IPS DF 4.7 (cell line): ENCODE measurements around the gene NRIP3.
"Not testable (repeated sequence)": the region's sequence is repeated elsewhere in the genome, so short reads cannot be mapped to it uniquely, and the experiment has no call there.

Source experiments
- DNase-seq: peaks from one replicate; pipeline ENCODE4 v3.0.0-alpha.2; 2013; ENCODE audit warnings: low spot score; ENCODE audit errors: extremely low read depth

NRIP3 gene

DNA sequence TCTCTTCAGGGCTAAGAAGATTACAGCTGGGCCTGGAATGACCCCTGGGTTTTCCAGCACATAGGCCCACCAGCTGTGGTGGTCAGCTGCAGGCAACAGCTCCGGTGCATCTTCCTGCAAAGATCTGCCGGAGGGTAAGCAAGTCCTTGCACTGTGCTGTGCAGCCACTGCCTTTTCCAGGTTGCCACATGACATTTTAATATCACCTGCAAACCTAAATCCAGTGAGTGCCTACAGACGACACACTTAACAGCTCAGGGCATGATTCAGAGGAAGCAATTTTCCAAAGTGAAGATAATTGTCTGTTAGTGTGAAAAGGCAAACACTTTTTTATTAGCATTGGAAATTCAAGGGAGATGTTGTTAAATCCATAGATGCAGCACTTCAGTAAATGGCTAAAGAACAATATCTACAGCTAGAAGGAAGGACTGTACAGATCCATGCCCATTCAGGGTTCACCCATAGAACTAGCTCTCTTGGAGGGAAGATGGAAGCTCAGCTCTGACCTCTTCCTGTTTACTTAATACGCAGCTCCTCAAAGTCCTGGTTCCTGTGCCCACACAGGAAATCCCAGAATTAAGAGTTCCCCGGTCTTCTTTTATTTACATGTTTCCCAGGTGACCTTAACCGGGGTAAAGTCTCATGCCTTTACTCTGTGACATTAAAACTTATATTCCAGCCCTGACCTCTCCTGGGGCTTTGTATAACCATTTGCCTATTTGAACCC, 13.3 kb upstream of the NRIP3 start:
- no peak for DNase-seq

DNA sequence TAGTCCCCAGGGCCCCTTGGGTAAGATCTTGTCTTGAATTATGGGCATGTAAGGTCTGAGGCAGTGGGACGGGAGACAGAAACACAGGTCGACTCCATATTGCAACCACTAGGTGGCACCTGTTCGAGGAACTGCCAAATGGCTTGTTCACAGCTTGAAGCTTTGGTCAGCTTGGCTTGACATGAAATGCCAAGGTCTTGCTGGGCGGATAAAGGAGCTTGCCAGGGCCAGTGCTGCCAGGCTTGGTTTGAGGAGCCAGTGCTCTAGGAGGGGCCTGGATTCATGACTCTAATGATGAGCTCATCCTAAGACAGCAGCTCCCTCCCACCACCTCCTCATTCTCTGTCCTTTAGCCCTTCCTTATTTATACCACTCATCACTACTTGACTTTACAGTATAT, 11.9 kb upstream of the NRIP3 start:
- DNase-seq = peak; percentile 76

DNA sequence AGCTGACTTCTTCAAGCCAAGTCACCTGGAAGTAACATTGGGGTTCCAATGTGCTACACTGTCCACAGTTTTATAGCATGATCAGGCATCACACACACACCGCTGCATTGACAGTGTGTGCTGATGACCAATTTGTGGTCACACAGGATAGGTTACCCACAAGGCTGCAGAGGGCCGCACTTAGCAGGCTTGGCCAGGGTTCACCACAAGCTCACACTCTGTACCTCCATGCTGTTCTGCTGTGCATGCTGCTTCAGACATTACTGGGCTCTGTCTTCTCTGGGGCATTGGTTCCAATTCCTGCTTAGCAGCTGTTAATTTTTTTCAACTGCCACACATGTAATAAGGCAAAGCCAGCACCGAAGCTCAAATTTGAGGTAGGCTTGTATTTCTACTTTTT, 11.0 kb upstream of the NRIP3 start:
- DNase-seq = no peak

DNA sequence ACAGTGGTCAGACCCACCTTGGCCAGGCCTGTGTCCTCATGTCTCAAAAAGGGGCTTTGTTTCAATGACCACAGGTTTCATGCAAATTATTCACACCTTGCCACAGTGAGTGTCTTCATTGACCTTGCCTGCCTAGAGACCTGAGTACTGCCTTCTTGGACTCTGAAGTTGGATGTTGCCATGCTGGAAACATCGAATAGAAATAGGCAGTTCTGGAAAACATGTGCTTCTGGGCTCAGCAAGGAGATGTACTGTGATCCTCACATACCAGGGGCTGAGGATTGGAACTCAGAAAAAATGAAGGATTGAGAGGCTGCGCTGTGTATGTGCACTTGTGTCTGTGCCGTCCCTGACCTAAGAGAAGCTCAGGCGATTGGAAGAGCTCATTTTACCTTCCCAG, 9.6 kb upstream of the NRIP3 start:
- DNase-seq = no peak

DNA sequence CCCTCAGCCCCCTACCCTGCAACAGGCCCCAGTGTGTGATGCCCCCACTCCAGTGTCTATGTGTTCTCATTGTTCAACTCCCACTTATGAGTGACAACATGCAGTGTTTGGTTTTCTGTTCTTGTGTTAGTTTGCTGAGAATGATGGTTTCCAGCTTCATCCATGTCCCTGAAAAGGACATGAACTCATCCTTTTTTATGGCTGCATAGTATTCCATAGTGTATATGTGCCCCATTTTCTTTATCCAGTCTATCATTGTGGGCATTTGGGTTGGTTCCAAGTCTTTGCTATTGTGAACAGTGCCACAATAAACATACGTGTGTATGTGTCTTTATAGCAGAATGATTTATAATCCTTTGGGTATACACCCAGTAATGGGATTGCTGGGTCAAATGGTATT, 5.7 kb upstream of the NRIP3 start:
- DNase-seq = not testable (repeated sequence)

DNA sequence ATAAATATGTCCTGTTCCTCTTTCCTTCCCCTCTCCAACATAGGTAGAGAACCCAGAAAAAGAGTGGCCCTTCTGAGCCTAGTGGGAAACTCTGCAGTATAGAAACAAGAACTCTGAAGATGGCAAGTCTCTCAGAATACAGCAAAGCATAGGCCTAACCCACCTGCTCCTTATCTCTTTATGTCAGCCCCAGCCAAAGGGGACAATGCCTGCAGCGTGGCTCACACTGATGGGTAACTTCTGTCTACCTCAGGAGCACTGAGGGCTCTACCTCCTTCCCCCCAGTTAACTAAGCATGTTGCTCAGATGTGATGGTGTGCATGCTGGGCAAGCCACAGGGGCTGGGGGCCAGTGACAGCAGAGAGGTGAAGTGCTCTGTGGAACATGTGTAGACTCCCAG, 4.9 kb upstream of the NRIP3 start:
- no peak for DNase-seq

DNA sequence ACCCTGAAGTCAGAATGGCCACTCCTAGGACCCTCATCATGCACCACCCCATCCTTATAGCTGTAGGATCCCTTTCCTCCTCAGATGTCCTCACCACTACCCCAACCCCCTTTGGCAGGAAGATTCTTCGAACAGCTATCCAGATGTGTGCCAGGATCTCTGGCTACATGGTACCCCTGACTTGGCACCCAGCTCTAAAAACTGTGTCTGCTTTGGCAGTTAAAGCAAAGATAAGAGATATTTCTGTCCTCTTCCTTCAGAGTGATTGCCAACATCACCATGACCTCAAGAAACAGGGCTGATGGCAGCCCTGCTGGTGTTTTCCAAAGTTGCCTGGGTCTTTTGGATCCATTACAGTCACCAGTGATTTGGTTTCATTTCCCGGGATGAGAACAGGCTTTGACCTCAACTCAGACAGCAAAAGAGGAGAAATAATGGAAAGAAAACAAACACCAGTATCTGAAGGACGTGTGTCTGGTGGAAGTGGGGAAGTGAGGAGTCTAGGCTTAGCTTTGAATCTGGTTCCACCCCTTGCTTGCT, 4.3 kb upstream of the NRIP3 start:
- DNase-seq = no peak

DNA sequence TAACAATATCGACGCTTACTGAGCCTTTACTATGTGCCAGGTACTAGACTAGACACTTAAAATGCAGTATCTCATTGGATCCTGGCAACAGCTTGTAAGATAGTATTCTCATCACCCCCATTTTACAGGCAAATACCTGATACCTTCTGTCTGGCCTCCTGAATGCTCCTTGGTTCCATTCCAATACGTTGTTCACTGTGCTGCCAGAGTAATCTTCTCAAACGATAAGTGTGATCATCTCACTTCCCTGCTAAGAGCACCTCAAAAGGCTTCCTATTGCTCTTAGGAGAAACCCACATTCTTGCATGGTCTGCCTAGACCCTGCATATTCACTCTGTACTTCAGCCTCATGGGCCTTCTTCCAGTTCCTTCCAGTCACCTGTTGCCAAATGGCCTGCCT, 1.3 kb upstream of the NRIP3 start:
- DNase-seq = no peak

DNA sequence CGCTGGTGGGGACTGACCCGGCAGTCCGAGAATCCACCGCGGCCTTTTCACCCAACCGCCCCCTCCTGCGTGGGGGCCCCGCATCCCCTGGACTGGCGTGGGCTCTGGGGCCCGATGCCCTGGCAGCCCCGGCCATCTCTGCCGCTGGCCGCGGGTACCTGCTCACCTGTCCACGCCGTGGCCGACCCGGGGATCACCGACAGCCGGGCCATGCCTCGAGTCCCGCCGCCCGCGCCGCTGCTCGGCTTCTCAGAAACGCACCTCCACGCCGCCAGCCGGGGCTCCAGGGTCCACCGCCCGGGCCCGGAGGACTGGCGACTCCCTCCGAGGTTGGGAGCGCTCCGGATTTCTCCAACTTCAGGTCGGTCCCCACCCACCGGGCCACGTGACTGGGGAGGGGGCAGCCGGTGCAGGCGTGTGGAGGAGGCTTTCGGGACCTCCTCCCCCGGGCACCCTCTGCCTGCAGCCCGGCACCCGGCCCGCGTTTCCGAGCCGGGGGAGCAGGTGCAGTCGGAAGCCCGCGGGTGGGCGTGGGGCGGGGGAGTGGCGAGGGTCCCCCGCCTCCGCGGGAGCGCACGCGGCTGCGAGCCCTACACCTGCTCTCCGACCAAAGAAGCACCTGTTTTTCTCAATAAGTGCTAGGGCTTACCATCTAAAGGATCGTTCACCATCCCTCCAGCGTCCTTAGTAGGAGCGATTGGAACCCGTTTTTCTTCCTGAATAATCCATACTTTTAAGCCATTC, 554 bp upstream of the NRIP3 start:
- no peak for DNase-seq

DNA sequence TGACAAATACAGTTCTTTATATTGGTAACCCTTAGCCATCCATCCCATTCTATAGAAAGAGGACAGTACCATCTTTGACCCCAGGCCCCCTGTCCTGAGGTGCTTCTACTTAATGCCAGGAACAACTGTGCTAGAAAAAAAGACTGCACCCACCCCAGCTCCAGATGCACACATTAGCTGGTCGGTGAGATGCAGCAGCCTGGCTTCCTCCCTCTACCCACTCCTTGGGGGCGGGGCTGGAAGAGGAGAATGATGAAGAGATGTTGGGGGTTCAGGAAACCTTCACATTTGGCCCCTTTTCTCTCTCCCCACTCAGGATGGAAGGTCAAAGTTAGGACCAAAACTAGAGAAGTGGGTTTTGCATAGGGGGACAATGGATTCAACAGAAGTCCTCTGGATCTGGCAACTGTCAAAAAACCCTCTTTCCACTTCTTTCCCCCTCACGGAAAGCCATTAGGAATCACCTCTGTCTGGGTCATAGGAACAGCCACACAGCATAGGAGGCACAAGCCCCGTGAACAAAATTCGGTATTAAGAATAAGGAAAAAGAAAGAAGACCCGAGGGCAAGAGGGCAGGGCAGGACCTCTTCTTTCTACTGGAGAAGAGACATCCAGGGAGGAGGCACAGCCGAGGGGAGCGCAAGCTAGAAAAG, 755 bp downstream of the NRIP3 start:
- DNase-seq = no peak

DNA sequence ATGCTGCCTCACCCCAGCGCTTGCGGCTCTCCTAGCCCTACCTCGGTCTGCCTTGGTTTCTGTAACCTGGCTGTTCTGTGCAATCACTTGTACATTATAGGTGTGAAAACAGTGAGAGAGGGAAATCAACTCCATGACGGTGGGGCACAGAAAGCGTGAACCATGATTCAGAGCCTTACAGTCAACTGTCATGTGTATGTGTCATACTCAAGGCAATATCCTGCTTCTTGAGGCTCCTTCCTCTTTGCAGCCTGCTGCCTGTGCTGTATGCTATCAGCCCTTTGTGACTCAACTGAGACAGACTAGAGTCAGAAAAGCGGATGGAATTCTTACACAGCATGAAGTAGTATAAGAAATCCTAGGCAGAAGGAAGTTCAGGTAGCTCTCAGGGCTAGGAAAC, 2.1 kb downstream of the NRIP3 start:
- no peak for DNase-seq

DNA sequence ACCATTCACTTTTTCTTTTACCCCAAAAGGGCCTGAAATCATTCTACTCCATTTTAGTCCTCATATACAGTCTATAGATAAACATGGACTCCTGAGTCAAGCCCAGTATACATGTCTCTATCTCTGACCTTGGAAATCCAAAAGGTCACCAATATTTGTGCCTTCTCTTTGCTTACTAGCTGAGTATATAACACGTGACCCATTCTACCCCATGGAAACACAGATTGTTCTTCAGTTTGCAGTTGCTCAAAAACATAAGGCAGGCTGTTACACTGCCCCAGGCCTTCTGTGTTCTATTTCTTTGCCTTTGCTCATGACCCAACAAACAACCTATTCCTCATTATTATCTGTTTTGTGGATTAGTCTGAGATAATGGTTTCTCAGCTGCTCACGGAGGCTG, 5.8 kb downstream of the NRIP3 start:
- no peak for DNase-seq

DNA sequence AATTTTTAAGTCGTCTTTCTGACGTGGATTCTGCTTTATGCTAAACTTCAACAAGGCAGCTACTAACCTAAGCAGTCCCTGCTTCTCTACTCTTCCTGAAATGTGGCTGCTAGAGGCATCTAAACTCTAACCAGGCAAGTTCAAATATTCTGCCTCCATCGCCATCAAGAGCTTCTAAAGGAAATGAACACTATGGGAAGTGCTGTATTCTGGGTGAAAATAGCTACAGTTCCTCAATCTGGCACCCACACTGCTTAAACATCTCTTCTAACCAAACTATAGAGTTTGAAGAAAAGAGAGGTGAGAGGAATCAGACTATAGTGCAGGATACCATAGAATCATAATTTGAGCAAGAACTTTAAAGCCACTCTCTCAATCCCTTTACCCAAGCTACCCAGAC, 6.3 kb downstream of the NRIP3 start:
- no peak for DNase-seq

DNA sequence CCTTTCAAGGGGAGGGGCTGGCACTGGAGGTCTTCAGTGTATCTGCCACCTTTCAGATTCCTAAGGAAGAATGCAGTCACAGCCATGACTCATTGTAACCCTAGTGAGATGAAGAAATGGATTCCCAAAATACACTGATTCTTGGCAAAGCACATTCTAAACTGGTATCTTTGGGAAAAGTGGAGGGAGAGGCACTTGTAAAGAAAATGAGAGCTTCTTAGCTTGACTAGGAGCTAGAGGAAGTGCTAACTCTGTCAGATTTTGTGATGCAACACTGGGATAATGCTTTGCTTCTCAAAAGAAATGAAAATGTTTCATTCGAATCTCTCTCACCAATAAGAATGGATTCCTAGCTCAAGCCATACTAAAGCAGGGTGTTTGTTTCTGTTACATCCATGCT, 14.3 kb downstream of the NRIP3 start:
- DNase-seq = no peak

DNA sequence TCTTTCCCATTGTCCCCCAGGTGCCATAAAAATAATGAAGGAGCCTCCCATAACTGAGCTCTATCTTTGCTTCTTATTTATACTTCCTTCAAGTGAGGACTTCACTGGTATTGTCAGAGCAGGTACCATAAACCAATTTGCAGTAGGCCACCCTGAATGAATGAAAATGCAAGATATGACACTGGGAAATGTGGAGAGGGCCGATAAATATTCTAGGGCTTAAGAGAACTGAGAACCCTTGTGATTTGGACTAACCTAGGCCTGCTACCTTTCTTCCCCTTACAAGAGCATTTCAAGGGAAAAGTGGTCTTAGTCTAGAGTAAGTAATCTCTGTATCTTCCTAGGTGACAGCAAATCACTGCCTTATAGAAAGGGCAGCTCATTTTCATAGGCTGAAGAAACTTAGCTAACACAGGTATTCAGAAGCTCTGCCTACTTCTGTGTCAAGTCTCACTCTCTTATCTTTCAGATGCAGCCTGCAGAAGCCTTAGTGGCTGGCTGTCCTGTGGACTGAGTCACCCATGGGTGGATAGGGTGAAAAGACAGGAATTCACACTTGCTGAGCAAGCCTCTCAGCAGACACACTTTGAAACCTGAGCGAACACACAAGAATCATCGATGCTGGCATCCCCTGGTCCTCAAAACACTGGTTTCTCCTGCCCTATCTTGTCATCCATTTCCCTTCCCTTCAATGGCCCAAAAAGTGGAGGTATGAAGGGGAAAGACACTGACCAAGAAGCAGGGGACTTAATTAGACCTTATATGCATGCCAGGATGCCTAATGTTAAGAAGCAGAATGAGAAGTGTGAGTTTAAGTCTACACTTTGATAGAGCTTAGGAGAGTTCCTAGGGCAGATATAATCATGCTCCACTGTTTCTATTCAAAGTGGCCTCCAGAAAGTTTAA, 15.2 kb downstream of the NRIP3 start:
- DNase-seq = no peak

DNA sequence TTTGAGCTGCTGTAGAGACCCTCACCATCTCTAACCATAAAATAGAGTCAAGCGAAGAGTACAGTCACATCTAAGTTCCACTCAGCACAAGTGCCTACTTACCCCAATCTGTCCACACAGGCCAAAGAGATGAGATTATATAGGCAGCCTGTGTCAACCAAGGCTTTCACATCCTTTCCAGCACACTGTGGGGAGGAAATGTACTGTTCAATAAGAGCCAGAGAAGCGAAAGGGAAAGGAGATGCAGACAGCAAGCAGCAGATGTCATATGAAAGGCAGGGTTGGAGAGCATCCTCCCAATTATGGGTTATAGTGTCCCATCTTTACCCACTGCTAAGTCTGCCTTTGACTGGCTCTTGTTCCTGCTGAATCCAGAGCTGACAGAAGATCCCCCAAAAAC, 16.4 kb downstream of the NRIP3 start:
- no peak for DNase-seq

DNA sequence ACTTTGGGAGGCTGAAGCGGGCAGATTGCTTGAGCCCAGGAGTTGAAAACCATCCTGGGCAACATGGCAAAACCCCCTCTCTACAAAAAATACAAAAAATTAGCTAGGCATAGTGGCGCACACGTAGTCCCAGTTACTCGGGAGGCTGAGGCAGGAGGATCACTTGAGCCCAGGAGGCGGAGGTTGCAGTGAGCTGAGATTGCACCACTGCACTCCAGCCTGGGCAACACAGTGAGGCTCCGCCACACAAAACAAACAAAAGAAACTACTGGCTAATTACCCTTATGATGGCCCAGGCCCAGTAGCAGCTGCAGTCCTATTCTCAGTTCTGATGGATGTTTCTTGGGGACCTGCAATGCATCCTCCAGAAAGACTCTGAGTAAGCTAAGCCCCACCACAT, 17.0 kb downstream of the NRIP3 start:
- not testable (repeated sequence) for DNase-seq

DNA sequence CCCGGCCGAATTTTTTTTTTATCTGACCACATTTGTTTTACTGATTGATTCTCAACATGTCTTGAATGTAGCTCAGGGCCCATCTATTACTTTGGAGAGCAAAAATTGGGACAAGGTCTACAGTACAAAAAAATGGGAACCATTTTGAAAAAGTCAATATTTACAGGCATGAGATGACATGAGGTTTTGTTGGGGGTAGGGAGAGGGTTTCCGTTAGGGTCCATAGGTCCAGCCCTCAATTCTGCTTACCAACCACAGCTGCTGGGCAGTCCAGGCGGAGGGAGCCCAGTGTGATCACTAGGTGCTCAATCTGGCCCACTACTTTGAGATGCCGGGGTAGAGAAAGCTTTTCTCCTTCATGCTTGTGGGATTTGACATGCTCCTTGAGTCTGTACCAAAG, 18.3 kb downstream of the NRIP3 start:
- no peak for DNase-seq

DNA sequence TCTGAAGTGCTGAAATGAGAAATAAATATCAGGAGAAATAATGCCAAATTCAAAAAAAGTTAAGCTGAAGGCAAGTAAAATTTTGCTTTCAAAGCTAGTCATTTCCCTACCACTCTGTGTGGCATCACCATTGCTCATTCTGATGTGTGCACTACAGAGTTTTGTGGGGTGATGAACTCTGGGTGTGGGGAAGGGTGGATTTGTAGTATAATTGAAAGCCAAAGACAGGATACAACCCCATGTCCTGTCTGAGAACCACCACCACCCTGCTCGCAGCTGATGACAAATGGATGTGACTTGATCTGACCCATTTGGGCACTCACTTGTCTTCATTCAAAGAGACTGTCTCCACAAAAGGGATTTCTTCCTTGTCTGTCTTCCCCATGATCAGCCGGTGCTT, 20.2 kb downstream of the NRIP3 start:
- no peak for DNase-seq

DNA sequence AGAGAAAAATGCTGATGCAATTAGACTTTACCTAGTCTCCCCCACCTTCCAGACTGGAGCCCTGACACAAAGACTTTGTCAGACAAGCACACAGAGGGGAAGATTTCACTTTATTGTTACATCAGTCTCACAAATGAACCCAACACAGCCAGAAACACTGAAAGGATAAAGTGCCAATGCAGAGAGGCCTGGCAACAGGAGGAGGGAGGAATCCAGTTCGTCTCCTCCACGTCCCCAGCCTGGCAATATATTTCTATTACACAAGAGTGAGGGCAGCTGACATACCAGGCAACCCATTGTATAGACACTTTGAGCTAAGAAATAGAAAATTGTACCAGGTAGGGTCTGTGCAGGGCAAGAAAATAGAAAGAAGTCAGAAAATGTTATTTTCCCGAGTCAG, 23.3 kb downstream of the NRIP3 start:
- no peak for DNase-seq

DNA sequence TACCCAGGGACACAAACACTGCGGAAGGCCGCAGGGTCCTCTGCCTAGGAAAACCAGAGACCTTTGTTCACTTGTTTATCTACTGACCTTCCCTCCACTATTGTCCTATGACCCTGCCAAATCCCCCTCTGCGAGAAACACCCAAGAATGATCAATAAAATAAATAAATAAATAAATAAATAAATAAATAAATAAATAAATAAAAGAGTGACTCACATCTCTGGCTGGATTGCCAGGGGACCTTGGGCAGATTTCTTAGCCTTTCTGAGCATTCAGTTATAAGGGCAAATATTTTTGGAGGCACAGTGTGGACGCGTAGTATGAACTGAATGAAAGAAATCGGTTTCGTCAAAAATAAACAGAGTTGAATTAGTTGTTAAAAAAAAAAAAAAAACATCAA, 24.4 kb downstream of the NRIP3 start:
- not testable (repeated sequence) for DNase-seq
